Vagina (tissue), 2 donors: ENCODE data around the gene DCUN1D3.

ENCODE experiments used
- CTCF ChIP-seq, 3 experiments: fragments of 450-650 bp in 2 of 3; fragments of 200-600 bp in 1 of 3; sonication (generic) in 1 of 3; IDR thresholded peaks; one replicate each; pipeline ENCODE4 v1.5.1; 2017 to 2019; ENCODE audit warnings: antibody characterized with exemption in 3 of 3, mild to moderate bottlenecking in 2 of 3, moderate library complexity in 2 of 3
- POLR2A ChIP-seq, 2 donors: fragments of 450-650 bp; IDR thresholded peaks; one replicate each; pipeline ENCODE4 v1.6.1; 2017; ENCODE audit warnings: antibody characterized with exemption in 2 of 2, mild to moderate bottlenecking in 2 of 2, moderate library complexity in 2 of 2
- POLR2AphosphoS5 ChIP-seq, 2 donors: sonication (generic); formaldehyde crosslinking; IDR thresholded peaks; one replicate each; pipeline ENCODE4 v1.9.0; 2017; ENCODE audit warnings: antibody characterized with exemption in 2 of 2, mild to moderate bottlenecking in 2 of 2, low read depth in 1 of 2; ENCODE audit not compliant: insufficient read depth in 1 of 2

- TF ChIP-seq CTCF (IDR thresholded peaks at IDR 0.05) (no peak), POLR2A (IDR thresholded peaks at IDR 0.05) (no peak), POLR2AphosphoS5 (IDR thresholded peaks at IDR 0.05; ENCODE audit: insufficient read depth in 1 of 2, low read depth in 1 of 2) (no peak)
Measured at GRCh38 chr16:20826039-20826566, 74.1 kb downstream of the DCUN1D3 start.
